HG03571 (cell line): ENCODE results near the gene PRR22.
"Not testable (repeated sequence)": the region's sequence is repeated elsewhere in the genome, so short reads cannot be mapped to it uniquely, and the experiment has no call there.

Source experiments
- ATAC-seq: cut with Tn5 transposase; IDR thresholded peaks from one replicate; pipeline ENCODE4 v1.9.1; 2021; ENCODE audit not compliant: unreplicated experiment

Gene PRR22

DNA sequence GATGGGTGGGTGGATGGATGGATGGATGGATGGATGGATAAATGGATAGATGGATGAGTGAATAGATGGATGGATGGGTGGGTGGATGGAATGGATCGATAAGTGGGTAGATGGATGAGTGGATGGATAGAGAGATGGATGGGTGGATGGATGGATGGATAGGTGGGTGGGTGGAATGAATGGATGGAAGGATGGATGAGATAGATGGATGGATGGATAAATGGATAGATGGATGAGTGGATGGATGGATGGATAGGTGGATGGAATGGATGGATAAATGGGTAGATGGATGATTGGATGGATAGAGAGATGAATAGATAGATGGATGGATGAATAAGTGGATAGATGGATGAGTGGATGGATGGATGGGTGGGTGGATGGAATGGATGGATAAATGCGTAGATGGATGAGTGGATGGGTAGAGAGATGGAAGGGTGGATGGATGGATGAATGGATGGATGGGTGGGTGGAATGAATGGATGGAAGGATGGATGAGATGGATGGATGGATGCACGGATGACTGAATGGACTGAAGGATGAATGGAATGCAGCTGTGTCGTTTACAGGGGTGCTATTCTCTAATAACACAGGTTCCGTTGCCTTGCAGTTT, 21.8 kb downstream of the PRR22 start:
- ATAC-seq, result no peak

DNA sequence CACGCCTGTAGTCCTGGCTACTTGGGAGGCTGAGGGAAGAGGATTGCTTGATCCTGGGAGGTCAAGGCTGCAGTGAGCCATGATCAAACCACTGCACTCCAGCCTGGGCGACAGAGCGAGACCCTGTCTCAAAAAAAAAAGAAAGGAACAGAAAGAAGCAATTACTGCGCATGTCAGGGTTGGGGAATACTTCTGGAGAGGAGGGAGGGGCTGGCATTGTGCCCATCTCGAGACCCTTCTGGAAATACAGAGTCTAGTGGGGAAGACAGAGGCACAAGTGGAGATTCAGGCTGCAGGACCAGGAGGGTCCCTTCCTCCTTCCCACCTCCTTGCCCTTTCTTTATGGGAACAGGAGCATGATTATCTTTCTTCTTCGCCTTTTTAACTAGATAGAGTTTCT, 30.8 kb downstream of the PRR22 start:
- ATAC-seq, result no peak

DNA sequence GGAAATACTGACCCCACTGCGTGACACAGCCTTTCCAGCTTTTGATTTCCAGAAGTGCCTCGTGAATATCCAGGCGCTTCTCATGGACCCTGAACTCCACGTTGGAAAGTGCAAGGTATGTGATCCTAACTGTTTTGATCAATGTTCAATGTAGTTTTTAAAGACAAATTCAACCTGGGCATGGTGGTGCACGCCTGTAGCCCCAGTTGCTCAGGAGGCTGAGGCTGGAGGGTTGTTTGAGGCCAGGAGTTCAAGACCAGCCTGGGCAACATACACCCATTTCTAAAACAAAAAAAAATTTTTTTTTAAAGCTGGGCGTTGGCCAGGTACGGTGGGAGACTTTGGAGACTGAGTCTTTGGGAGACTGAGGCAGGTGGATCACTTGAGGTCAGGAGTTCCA, 32.8 kb downstream of the PRR22 start:
- no peak for ATAC-seq

GRCh38 chr19:5749505-5749904, 35.0 kb downstream of the PRR22 start:
- ATAC-seq, result no peak

GRCh38 chr19:5748920-5749319, 35.6 kb downstream of the PRR22 start:
- not testable (repeated sequence) for ATAC-seq

GRCh38 chr19:5744999-5745398, 39.5 kb downstream of the PRR22 start:
- not testable (repeated sequence) for ATAC-seq

DNA sequence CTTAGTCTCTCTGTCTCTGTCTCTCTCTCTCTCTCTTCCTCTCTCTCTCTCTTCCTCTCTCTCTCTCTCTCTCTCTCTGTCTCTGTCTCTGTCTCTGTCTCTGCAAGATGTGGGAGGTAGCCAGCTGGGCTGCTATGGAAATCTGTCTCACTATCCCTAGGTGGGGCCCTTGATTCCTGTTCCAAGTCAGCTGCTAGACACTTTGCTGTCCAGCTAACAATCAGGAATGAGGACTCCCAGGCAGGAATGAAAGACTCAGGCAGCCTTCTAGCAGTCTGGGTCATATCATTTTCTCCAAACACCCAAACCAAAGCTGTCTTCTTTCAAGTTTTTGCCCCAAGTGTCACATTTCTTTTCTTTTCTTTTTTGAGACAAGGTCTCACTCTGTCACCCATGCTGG, 40.9 kb downstream of the PRR22 start:
- ATAC-seq, result no peak

DNA sequence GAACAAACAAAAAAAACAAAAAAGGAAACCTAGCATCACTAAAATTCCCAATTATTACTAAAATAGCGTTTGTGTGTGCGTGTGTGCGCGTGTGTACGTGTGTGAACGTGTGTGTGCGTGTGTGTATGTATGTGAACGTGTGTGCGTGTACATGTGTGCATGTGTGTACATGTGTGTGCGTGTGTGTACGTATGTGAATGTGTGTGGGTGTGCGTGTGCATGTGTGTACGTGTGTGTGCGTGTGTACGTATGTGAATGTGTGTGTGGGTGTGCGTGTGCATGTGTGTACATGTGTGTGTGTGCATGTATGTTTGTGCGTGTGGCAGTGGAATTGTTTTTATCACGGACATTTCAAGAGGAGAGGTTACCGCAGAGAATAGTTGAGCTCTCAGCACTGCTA, 42.5 kb downstream of the PRR22 start:
- no peak for ATAC-seq

DNA sequence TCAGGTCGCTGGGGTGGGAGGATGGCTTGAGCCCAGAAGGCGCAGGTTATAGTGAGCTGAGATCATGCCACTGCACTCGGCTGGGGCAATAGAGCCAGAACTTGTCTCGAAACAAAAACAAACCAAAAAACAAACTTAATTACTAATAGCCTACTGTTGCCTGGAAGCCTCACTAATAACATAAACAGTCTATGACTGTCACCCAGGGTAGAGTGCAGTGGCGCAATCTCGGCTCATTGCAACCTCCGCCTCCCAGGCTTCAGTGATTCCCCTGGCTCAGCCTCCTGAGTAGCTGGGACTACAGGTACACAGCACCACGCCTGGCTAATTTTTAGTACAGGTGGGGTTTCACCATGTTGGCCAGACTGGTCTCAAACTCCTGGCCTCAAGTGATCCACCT, 46.1 kb downstream of the PRR22 start:
- no peak for ATAC-seq

GRCh38 chr19:5733172-5733571, 51.4 kb downstream of the PRR22 start:
- ATAC-seq, result not testable (repeated sequence)
